Inferior parietal cortex (tissue), 1 donor: ENCODE results near the gene HAT1.
A peak's percentile ranks its signal among the peaks of the same experiment; 100 is the strongest.
"Not testable (repeated sequence)": the region's sequence is repeated elsewhere in the genome, so short reads cannot be mapped to it uniquely, and the experiment has no call there.

Source experiments
- DNase-seq: peaks from one replicate; pipeline ENCODE4 v3.0.0-alpha.2; 2016; ENCODE audit errors: extremely low spot score

Gene HAT1

GRCh38 chr2:171922230-171923022 is at the start of gene HAT1:
TSS of gene HAT1 (plus strand) at chr2:171922461. CDS start at chr2:171922501, 40 bp downstream.
- DNase-seq = peak; percentile 99

- no peak for DNase-seq
Observed at GRCh38 chr2:171874517-171874916, 47.7 kb upstream of the HAT1 start.

GRCh38 chr2:171874963-171875362 is 47.3 kb upstream of the HAT1 start:
- DNase-seq = no peak

DNA sequence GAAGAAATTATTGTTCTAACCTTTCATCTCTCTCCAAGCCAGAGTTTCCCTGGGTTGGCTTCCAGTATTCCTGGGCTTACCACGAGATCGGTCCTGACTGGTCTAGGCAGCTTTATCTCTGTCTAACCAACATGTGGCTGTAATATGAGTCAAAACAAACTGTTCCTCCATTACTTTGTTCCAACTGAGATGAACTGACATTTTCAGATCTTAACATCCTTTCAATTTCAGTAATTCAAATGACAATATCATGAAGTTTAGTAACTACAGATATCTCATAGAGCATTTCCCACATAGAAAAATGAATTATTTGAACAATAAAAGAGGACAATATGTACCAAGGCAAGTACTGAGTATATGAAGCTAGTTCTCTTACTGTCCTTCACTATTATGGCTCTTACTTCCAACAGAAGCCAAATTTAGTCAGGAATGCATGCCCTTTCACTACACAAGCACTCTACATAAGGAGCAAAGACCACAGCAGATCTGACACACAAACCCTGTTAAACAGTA is 43.7 kb upstream of the HAT1 start:
- DNase-seq = no peak

DNA sequence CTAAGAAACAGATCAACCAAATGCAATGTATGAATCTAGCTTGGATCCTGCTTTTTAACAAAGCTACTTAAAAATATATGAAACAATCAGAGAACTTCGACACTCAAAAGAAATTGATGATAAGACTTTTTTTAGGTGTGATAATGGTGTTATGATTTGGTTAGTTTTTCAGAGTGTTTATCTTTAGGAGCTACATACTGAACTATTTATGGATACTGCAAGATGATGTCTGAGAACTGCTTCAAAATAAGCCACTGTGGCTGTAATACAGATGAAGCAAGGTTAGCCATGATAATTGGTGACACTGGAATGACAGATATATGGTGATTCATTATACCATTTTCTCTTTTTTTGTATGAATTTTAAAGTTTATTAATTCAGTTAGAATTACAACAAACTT is 42.4 kb upstream of the HAT1 start:
- DNase-seq = no peak

GRCh38 chr2:171880774-171881173 is 41.5 kb upstream of the HAT1 start:
- no peak for DNase-seq

- no peak for DNase-seq
Observed at GRCh38 chr2:171882089-171882769, 40.0 kb upstream of the HAT1 start.

DNA sequence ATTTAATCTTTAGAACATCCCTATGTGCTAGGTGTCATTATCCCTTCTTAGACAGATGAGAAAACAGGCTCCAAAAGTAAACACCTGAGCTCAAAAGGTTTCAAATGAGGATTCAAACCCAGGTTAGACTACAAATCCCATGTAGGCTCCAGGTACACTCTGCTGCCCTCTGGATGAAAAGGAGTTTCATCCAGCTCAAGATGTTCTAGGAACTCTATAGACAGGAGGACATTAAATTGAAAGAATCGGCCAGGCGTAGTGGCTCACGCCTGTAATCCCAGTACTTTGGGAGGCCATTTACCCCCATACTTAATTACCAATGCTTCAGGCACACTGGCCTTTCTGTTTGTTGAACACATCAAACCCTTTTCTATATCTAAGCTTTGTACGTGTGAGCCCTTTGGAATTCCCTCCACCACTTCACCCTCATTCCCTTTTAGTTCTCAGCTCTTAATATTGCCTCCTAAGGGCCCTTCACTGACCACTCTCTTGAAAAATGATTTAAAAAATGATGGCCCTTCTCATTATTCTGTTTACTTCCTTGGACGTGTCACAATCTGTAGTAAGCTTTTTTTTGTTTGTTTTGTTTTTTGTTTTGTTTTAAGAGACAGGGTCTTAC is 38.9 kb upstream of the HAT1 start:
- no peak for DNase-seq

GRCh38 chr2:171889333-171889732 is 32.9 kb upstream of the HAT1 start:
- no peak for DNase-seq

- DNase-seq = no peak
Observed at GRCh38 chr2:171889808-171890207, 32.5 kb upstream of the HAT1 start.

DNA sequence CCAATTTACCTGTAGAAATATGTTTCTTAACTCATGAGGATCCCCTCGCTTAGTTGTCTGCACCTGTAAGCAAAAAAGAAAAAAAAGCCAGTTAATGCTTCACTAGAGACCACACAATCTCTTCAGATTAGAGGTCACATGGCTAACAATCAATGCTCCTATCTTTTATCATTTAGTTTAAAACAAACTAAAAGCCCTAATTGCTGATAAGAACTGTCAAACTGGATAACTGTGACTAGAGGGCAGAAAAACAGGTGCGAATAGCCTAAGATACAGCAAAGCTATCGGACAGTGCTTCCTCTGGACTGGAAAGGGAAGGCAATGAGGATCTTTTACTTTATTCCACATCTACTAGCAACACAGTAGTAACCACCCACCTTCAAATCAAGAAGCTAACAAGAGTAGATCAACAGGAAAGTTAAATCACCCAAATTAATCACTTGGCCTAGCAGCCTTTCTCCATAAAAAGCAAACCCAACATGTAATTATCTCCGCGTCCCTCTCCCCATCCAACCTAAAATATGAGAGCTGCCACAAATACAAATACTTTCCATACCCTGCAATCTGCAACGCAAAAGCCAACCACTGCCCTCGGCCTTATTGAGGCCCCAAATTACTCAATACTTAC is 29.0 kb upstream of the HAT1 start:
- DNase-seq = no peak

GRCh38 chr2:171893824-171894611 is 28.2 kb upstream of the HAT1 start, which contains the start of gene SLC25A12:
TSS of gene SLC25A12 (minus strand) at chr2:171894244. CDS start at chr2:171894214, 30 bp downstream.
- peak; percentile 80 for DNase-seq

- DNase-seq = no peak
Observed at GRCh38 chr2:171894612-171894947, 27.7 kb upstream of the HAT1 start.

GRCh38 chr2:171895786-171896185 is 26.5 kb upstream of the HAT1 start:
- DNase-seq = no peak

GRCh38 chr2:171899623-171900282 is 22.5 kb upstream of the HAT1 start:
- not testable (repeated sequence) for DNase-seq

GRCh38 chr2:171902840-171903420 is 19.3 kb upstream of the HAT1 start:
- no peak for DNase-seq

GRCh38 chr2:171908235-171908634 is 14.0 kb upstream of the HAT1 start:
- no peak for DNase-seq

- DNase-seq = no peak
Observed at GRCh38 chr2:171909266-171909665, 13.0 kb upstream of the HAT1 start.

DNA sequence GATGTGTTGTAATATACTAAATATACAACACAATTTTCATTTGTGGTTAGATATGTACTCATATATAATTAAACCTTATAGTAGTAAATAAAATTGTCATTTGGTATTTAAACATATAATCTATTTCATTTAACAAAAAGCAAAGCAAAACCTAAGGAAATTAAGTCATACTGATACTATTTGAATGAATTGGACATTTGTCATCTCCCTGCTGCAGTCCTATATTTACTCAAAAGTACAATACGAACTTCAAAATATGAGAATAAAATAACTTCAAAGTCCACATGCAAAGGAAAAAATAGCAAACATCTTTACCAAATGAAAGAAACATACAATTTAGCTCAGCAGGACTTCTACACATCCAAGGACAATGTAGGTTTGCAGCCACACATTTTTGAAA is 11.8 kb upstream of the HAT1 start:
- DNase-seq = no peak

GRCh38 chr2:171913517-171913916 is 8.7 kb upstream of the HAT1 start:
- no peak for DNase-seq
